Measurements from ENCODE around the gene TMEM150C.

DNA sequence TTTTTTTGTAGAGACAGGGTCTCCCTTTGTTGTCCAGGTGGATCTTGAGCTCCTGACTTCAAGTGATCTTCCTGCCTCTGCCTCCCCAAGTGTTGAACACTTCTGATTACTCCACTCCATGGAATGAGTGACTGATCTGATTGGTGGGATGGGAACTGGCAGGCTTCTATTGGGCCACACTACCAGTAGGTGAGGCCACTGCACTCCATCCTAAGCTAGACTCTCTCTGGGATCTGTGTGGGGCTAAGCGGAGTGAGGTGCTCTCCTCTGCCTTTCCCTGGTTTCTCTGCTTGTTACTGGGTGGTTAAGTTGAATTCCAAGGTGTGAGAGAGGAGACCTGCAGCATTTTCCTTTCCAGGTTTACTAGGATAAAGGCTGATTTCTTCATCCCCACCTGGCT is 72.7 kb downstream of the TMEM150C start:
- TF ChIP-seq POLR2A (IDR thresholded peaks at IDR 0.05; ENCODE audit: low read depth, low read length) (no peak), TAF1 (IDR thresholded peaks at IDR 0.05; ENCODE audit: low read depth, low read length) (no peak), POLR2AphosphoS5 (IDR thresholded peaks at IDR 0.05; ENCODE audit: low read depth, low read length) (no peak), POU2F2 (IDR thresholded peaks at IDR 0.05; ENCODE audit: low read depth, low read length) (no peak), PAX5 (IDR thresholded peaks at IDR 0.05; ENCODE audit: insufficient read depth, low read length, severe bottlenecking) (no peak)
